Mesenchymal stem cell (in vitro differentiated cells and primary cell): Measurements from ENCODE around the gene DNAJB6.

Experiments used
- DNase-seq: peaks from one replicate; pipeline ENCODE4 v3.0.0-alpha.2; 2013
- H2AFZ ChIP-seq: one replicate; pipeline ENCODE4 v1.6.1; 2013; ENCODE audit warnings: low read depth, mild to moderate bottlenecking, control low read depth, inconsistent platforms, low read length, moderate library complexity
- H2AK5ac ChIP-seq: 2 replicates; pipeline ENCODE4 v1.6.1; 2013; ENCODE audit warnings: low read length, moderate library complexity, mild to moderate bottlenecking, inconsistent platforms; ENCODE audit not compliant: severe bottlenecking
- H2BK120ac ChIP-seq: one replicate; pipeline ENCODE4 v1.6.1; 2013; ENCODE audit warnings: low read depth, mild to moderate bottlenecking, inconsistent platforms, low read length, moderate library complexity
- H2BK12ac ChIP-seq, 2 experiments: one replicate each; pipeline ENCODE4 v1.6.1; 2013; ENCODE audit warnings: inconsistent platforms in 2 of 2, low read length in 2 of 2, mild to moderate bottlenecking in 2 of 2, moderate library complexity in 2 of 2, control low read depth in 1 of 2
- H2BK15ac ChIP-seq: one replicate; pipeline ENCODE4 v1.6.1; 2013; ENCODE audit warnings: mild to moderate bottlenecking, low read depth, inconsistent platforms; ENCODE audit not compliant: poor library complexity, severe bottlenecking
- H2BK5ac ChIP-seq: 2 replicates; pipeline ENCODE4 v1.6.1; 2013; ENCODE audit warnings: low read depth, mild to moderate bottlenecking, low read length, control low read depth, inconsistent platforms; ENCODE audit not compliant: poor library complexity, severe bottlenecking
- H3K14ac ChIP-seq, 2 experiments: one replicate each; pipeline ENCODE4 v1.6.1; 2013; ENCODE audit warnings: inconsistent platforms in 2 of 2, low read length in 2 of 2, control low read depth in 1 of 2, mild to moderate bottlenecking in 1 of 2, moderate library complexity in 1 of 2
- H3K18ac ChIP-seq, 2 experiments: one replicate each; pipeline ENCODE4 v1.6.1; 2013; ENCODE audit warnings: inconsistent platforms in 2 of 2, low read length in 2 of 2, control low read depth in 1 of 2, low read depth in 1 of 2, mild to moderate bottlenecking in 1 of 2
- H3K23ac ChIP-seq, 2 experiments: one replicate each; pipeline ENCODE4 v1.6.1; 2013; ENCODE audit warnings: inconsistent platforms in 2 of 2, low read length in 2 of 2, mild to moderate bottlenecking in 2 of 2, moderate library complexity in 2 of 2, control low read depth in 1 of 2
- H3K27ac ChIP-seq: 2 replicates; pipeline ENCODE4 v1.5.1; 2013; ENCODE audit warnings: mild to moderate bottlenecking, moderate library complexity, low read length, control low read depth, inconsistent platforms; ENCODE audit not compliant: poor library complexity, severe bottlenecking
- H3K27me3 ChIP-seq, 2 experiments: 2 replicates each; pipeline versions ENCODE4 v1.6.1 to v1.7.0; 2013; ENCODE audit warnings: low read length in 2 of 2, mild to moderate bottlenecking in 2 of 2, moderate library complexity in 2 of 2, control low read depth in 1 of 2, inconsistent platforms in 1 of 2; ENCODE audit not compliant: control insufficient read depth in 1 of 2, insufficient read depth in 1 of 2
- H3K36me3 ChIP-seq, 2 experiments: 2 replicates each; pipeline versions ENCODE4 v1.6.1 to v1.7.0; 2013; ENCODE audit warnings: low read length in 2 of 2, control low read depth in 1 of 2, inconsistent platforms in 1 of 2, low read depth in 1 of 2, mild to moderate bottlenecking in 1 of 2; ENCODE audit not compliant: insufficient read depth in 2 of 2, control insufficient read depth in 1 of 2
- H3K4ac ChIP-seq, 2 experiments: one replicate each; pipeline ENCODE4 v1.6.1; 2013; ENCODE audit warnings: inconsistent platforms in 2 of 2, low read length in 2 of 2, mild to moderate bottlenecking in 2 of 2, moderate library complexity in 2 of 2, control low read depth in 1 of 2, low read depth in 1 of 2
- H3K4me1 ChIP-seq: 2 replicates; pipeline ENCODE4 v1.6.1; 2013; ENCODE audit warnings: low read depth, low read length, control low read depth; ENCODE audit not compliant: control insufficient read depth, insufficient read depth
- H3K4me2 ChIP-seq: 2 replicates; pipeline ENCODE4 v1.6.1; 2013; ENCODE audit warnings: low read length, mild to moderate bottlenecking, inconsistent platforms; ENCODE audit not compliant: poor library complexity, severe bottlenecking
- H3K4me3 ChIP-seq, 2 experiments: 2 replicates each; pipeline versions ENCODE4 v1.5.1 to v1.7.0; 2013; ENCODE audit warnings: low read length in 2 of 2, mild to moderate bottlenecking in 2 of 2, control low read depth in 1 of 2, low read depth in 1 of 2; ENCODE audit not compliant: insufficient read depth in 1 of 2
- H3K79me1 ChIP-seq: replicated peaks from 2 replicates; pipeline ENCODE4 v1.6.1; 2013; ENCODE audit warnings: mild to moderate bottlenecking, control low read depth, low read length, inconsistent platforms; ENCODE audit not compliant: poor library complexity, severe bottlenecking
- H3K9ac ChIP-seq: 2 replicates; pipeline ENCODE4 v1.7.0; 2013; ENCODE audit warnings: mild to moderate bottlenecking, low read length, moderate library complexity
- H3K9me3 ChIP-seq: 2 replicates; pipeline ENCODE4 v1.7.0; 2013; ENCODE audit warnings: mild to moderate bottlenecking, low read length; ENCODE audit not compliant: control insufficient read depth
- H4K8ac ChIP-seq: one replicate; pipeline ENCODE4 v1.6.1; 2013; ENCODE audit warnings: inconsistent platforms, mild to moderate bottlenecking, low read length, moderate library complexity
- H4K91ac ChIP-seq: one replicate; pipeline ENCODE4 v1.6.1; 2013; ENCODE audit warnings: mild to moderate bottlenecking, low read length, inconsistent platforms
- WGBS: methylation state at CpG from one replicate; pipeline ENCODE4 v1.1.7; 2013; ENCODE audit warnings: mixed read lengths; 5-methylcytosine and 5-hydroxymethylcytosine counted together

DNAJB6 gene

DNA sequence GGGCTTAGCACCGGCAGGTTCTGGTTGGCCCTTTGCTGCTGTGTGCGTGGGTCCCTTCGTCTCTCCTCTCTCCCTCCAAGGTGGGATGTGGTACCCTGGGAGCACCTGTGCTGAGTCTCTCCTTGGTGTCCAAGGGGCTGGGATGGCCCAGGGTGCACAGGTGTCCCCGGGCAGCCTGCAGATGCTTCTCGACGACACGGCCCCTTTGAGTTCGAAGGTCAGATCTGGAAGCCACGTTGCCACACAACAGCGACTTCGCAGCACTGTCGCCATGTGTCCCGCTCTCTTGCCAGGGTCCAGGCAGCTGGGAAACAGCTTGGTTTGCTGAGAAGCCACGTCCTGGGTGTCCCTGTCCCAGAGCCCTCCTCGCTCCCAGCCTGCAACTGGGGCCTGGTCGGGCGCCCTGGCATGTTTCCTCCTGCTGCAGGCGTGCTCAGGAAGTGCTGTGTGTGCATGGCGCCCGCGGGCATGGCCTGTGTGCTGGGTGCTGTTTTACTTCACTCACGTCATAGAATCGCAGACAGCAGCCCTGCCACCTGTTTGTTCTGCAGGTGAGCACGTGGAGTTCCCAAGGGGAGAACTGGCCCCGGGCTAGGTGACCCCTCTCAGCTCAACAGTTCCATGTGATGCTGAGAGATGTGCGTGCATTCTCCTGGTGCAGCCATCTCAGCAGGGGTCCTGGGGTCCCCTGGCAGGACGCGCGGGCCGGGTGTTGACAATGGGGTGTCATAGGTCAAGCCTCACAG, 70.9 kb downstream of the DNAJB6 start:
- Histone ChIP-seq H3K23ac (no peak overlapping the region), H2AK5ac (no peak overlapping the region), H3K79me1 (peaks cover 57% of the 10 kb centered on the region), H3K4me1 (peaks cover 54% of the 10 kb centered on the region), H3K36me3 (peaks cover 18 to 76% of the 10 kb centered on the region in 2 experiments), H2BK5ac (no peak overlapping the region), H4K8ac (no peak overlapping the region), H2BK15ac (no peak overlapping the region), H3K14ac (no peak overlapping the region), H2BK12ac (no peak overlapping the region), H3K9ac (no peak overlapping the region), H3K18ac (no peak overlapping the region), H3K9me3 (no peaks in the 10 kb centered on the region), H2BK120ac (no peak overlapping the region), H3K27ac (no peak overlapping the region), H2AFZ (no peak overlapping the region), H4K91ac (no peak overlapping the region), H3K27me3 (no peaks in the 10 kb centered on the region), H3K4me2 (no peak overlapping the region), H3K4me3 (no peak overlapping the region), H3K4ac (no peak overlapping the region)
- 91% methylated on average over 30 of the region's 30 CpGs for WGBS
- DNase-seq = no peak

DNA sequence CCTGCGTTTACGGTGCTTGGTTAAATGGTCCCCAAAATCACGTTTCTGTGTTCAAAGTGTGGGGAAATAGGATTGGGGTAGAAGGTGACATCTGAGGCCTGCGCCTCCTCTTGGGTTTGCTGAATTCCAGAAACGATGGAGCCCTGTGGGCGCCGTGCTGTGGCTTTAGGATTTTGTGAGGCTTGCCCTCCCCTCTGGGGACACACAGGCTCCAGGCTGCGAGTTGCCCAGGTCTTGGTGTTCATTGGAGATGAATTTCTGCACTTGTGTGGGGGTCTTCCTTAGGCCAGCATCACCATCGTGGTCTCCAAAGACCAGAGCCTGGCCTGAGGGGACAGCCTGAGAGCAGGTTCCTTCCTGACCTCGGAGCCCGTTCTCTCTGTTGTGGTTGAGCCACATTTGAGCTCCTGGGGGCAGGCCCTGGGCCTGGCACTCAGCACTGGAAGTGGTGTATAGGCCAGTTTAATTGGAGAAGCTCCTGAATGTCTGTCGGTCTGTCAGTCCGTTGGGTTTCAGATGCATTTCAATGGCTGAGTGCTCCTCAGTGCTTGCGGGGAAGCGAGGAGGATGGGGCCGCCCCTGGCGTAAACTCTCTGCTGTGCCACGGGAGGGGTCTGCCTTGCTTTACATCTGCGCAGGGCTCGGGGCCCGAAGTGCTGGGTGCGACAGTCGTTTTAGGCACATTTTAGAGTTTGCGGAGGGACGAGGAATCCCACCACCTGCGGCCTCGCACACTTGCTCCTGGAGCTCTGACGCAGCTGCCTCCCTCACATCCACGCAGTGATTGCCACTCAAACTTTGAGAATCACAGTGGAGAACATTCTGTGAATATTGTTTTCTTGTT, 71.7 kb downstream of the DNAJB6 start:
- no peak overlapping the region for H2BK120ac ChIP-seq
- H4K8ac ChIP-seq = no peak overlapping the region
- WGBS = 91% methylated on average over 29 of the region's 29 CpGs
- H3K36me3 ChIP-seq = peaks cover 18 to 77% of the 10 kb centered on the region in 2 experiments
- H3K27ac ChIP-seq = no peak overlapping the region
- H3K9ac ChIP-seq = no peak overlapping the region
- H3K23ac ChIP-seq = no peak overlapping the region
- H3K4me2 ChIP-seq = no peak overlapping the region
- H2BK5ac ChIP-seq = no peak overlapping the region
- H2AK5ac ChIP-seq = no peak overlapping the region
- no peak overlapping the region for H2AFZ ChIP-seq
- no peaks in the 10 kb centered on the region for H3K27me3 ChIP-seq
- no peak overlapping the region for H4K91ac ChIP-seq
- H3K79me1 ChIP-seq = peaks cover 55% of the 10 kb centered on the region
- no peak overlapping the region for H3K14ac ChIP-seq
- no peak for DNase-seq
- H2BK15ac ChIP-seq = no peak overlapping the region
- no peaks in the 10 kb centered on the region for H3K9me3 ChIP-seq
- no peak overlapping the region for H3K18ac ChIP-seq
- H2BK12ac ChIP-seq = no peak overlapping the region
- H3K4me3 ChIP-seq = no peak overlapping the region
- no peak overlapping the region for H3K4ac ChIP-seq
- H3K4me1 ChIP-seq = peaks cover 53% of the 10 kb centered on the region

DNA sequence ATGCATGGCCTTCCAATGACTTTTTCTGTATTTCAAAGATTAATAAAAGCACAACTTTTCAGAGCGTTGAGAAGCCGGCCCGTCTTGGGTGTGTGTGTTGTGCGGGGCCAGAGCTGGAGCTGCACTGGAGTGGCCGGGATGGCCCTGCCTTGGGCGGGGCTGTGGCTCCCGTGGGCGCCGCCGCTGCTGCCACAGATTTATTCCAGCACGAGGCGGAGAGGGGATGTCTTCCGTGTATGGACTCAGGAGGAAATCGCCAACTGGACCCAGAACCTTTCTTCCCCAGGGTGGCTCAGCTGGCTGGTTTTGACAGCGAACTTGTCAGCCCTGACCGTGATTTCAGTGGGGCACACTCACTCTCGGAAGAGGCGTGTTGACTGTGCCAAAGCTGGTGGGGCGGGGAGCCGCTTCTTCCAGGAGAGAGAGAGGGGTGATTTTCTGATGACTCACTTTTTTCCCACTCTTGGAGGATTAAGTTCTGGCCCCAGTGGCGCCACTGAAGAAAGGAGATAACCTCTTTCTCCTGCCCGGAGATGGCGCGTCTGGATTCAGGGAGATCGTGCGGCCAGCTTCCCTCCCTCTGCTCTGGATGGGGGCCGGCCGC, 72.4 kb downstream of the DNAJB6 start:
- H3K4me2 ChIP-seq = no peak overlapping the region
- H3K14ac ChIP-seq = no peak overlapping the region
- H3K18ac ChIP-seq = no peak overlapping the region
- peaks cover 18 to 82% of the 10 kb centered on the region in 2 experiments for H3K36me3 ChIP-seq
- H3K79me1 ChIP-seq = peaks cover 54% of the 10 kb centered on the region
- no peak for DNase-seq
- no peak overlapping the region for H4K8ac ChIP-seq
- H3K4me1 ChIP-seq = peaks cover 48% of the 10 kb centered on the region
- no peak overlapping the region for H3K4me3 ChIP-seq
- WGBS = 93% methylated on average over 28 of the region's 28 CpGs
- no peak overlapping the region for H2BK15ac ChIP-seq
- H2BK5ac ChIP-seq = no peak overlapping the region
- H3K23ac ChIP-seq = no peak overlapping the region
- no peaks in the 10 kb centered on the region for H3K9me3 ChIP-seq
- no peak overlapping the region for H2AFZ ChIP-seq
- H3K27me3 ChIP-seq = no peaks in the 10 kb centered on the region
- no peak overlapping the region for H2AK5ac ChIP-seq
- H3K9ac ChIP-seq = no peak overlapping the region
- H2BK12ac ChIP-seq = no peak overlapping the region
- H3K27ac ChIP-seq = no peak overlapping the region
- H4K91ac ChIP-seq = no peak overlapping the region
- no peak overlapping the region for H3K4ac ChIP-seq
- no peak overlapping the region for H2BK120ac ChIP-seq
